ENCODE measurements around the gene GPR89B. TPM values are rescaled to one million over a fixed set of nuclear protein-coding genes. Genes with fewer than 3 reads are reported as not detected.

Gene GPR89B
- total and polyA plus RNA-seq, 3 experiments from 2014 or later, result 16.3 to 17.8 (median 17.7) TPM

- H3K27me3 ChIP-seq (ENCODE audit: insufficient read depth, low read length, poor library complexity, severe bottlenecking), result no peaks in the 10 kb centered on the region
- no peaks in the 10 kb centered on the region for H3K36me3 Mint-ChIP-seq
- no peak overlapping the region for H3K27ac ChIP-seq (ENCODE audit: low read depth, low read length)
- CTCF ChIA-PET, result no interaction called here
- no peak overlapping the region for H3K27ac Mint-ChIP-seq
- peaks cover 2 to 13% of the 10 kb centered on the region in 2 donors for H3K27me3 Mint-ChIP-seq
- no peak for DNase-seq
- POLR2A ChIA-PET, result no interaction called here
- no peaks in the 10 kb centered on the region for H3K4me1 ChIP-seq (ENCODE audit: insufficient read depth, low read length)
- no peaks in the 10 kb centered on the region for H3K36me3 ChIP-seq (ENCODE audit: insufficient read depth, low read length)
- no peaks in the 10 kb centered on the region for H3K9me3 Mint-ChIP-seq
- H3K4me3 ChIP-seq (ENCODE audit: low read length), result no peak overlapping the region
- no peak overlapping the region for H3K4me3 Mint-ChIP-seq
- H3K4me1 Mint-ChIP-seq, result peaks cover 0 to 4% (median 3%) of the 10 kb centered on the region in 3 donors
- no peaks in the 10 kb centered on the region for H3K9me3 ChIP-seq (ENCODE audit: low read length)
These were observed 33.1 kb upstream of the GPR89B start for GRCh38 chr1:147895123-147895522.

- H3K27me3 ChIP-seq (ENCODE audit: insufficient read depth, low read length, poor library complexity, severe bottlenecking), result no peaks in the 10 kb centered on the region
- no peak for DNase-seq
- ChIA-PET POLR2A (no interaction called here), CTCF (no interaction called here)
- no peak overlapping the region for H3K4me3 ChIP-seq (ENCODE audit: low read length)
- Mint-ChIP-seq H3K4me3 (no peak overlapping the region), H3K27ac (no peak overlapping the region), H3K36me3 (no peaks in the 10 kb centered on the region), H3K9me3 (no peaks in the 10 kb centered on the region), H3K4me1 (peaks cover 0 to 3% (median 0%) of the 10 kb centered on the region in 3 donors), H3K27me3 (peaks cover 2 to 13% of the 10 kb centered on the region in 2 donors)
- H3K4me1 ChIP-seq (ENCODE audit: insufficient read depth, low read length), result no peaks in the 10 kb centered on the region
- H3K27ac ChIP-seq (ENCODE audit: low read depth, low read length), result no peak overlapping the region
- no peaks in the 10 kb centered on the region for H3K9me3 ChIP-seq (ENCODE audit: low read length)
- H3K36me3 ChIP-seq (ENCODE audit: insufficient read depth, low read length), result no peaks in the 10 kb centered on the region
These were observed 31.0 kb upstream of the GPR89B start for GRCh38 chr1:147897029-147897752.

- CTCF ChIA-PET, result no interaction called here
- no peak for DNase-seq
These were observed 30.4 kb upstream of the GPR89B start for GRCh38 chr1:147897789-147898188.

GRCh38 chr1:147902253-147902845 lies 25.9 kb upstream of the GPR89B start, which contains the start of gene GJA8:
GJA8 (plus strand) TSS chr1:147902795; CDS start chr1:147907956, 5,161 bp downstream.
- H3K4me3 ChIP-seq (ENCODE audit: low read length), result no peak within 1 kb of the TSS
- ChIA-PET POLR2A (no interaction called here), CTCF (interaction anchor here (3.0 kb wide), 1 partner anchor 9 kb away, joined by 15 read pairs; no protein-coding TSS in a partner anchor)
- Mint-ChIP-seq H3K4me3 (no peak within 1 kb of the TSS), H3K9me3 (no peaks in the 10 kb centered on the region), H3K36me3 (no peaks in the 10 kb centered on the region), H3K27ac (peak within 1 kb of the TSS in 1 of 8 donors; percentile 63), H3K27me3 (peaks cover 3 to 11% of the 10 kb centered on the region in 2 donors), H3K4me1 (peaks cover 2 to 7% (median 4%) of the 10 kb centered on the region in 3 donors)
- H3K27ac ChIP-seq (ENCODE audit: low read depth, low read length), result no peak within 1 kb of the TSS
- H3K4me1 ChIP-seq (ENCODE audit: insufficient read depth, low read length), result no peaks in the 10 kb centered on the region
- H3K9me3 ChIP-seq (ENCODE audit: low read length), result no peaks in the 10 kb centered on the region
- no peaks in the 10 kb centered on the region for H3K27me3 ChIP-seq (ENCODE audit: insufficient read depth, low read length, poor library complexity, severe bottlenecking)
- no peak for DNase-seq
- H3K36me3 ChIP-seq (ENCODE audit: insufficient read depth, low read length), result no peaks in the 10 kb centered on the region

More at GRCh38 chr1:147897789-147898188, 30.4 kb upstream of the GPR89B start:
- H3K27ac Mint-ChIP-seq, result no peak overlapping the region
- H3K9me3 Mint-ChIP-seq, result no peaks in the 10 kb centered on the region
- no peaks in the 10 kb centered on the region for H3K4me1 ChIP-seq (ENCODE audit: insufficient read depth, low read length)
- no peaks in the 10 kb centered on the region for H3K27me3 ChIP-seq (ENCODE audit: insufficient read depth, low read length, poor library complexity, severe bottlenecking)
- H3K27me3 Mint-ChIP-seq, result peaks cover 2 to 11% of the 10 kb centered on the region in 2 donors
- no peak overlapping the region for H3K4me3 Mint-ChIP-seq
- H3K9me3 ChIP-seq (ENCODE audit: low read length), result no peaks in the 10 kb centered on the region
- POLR2A ChIA-PET, result no interaction called here
- no peaks in the 10 kb centered on the region for H3K36me3 Mint-ChIP-seq
- H3K36me3 ChIP-seq (ENCODE audit: insufficient read depth, low read length), result no peaks in the 10 kb centered on the region
- no peak overlapping the region for H3K27ac ChIP-seq (ENCODE audit: low read depth, low read length)
- no peak overlapping the region for H3K4me3 ChIP-seq (ENCODE audit: low read length)
- peaks cover 0 to under 1% (median 0%) of the 10 kb centered on the region in 3 donors for H3K4me1 Mint-ChIP-seq

- ChIA-PET POLR2A (no interaction called here), CTCF (interaction anchor here (1.4 kb wide), 1 partner anchor 12 kb away, joined by 7 read pairs; no protein-coding TSS in a partner anchor)
- peaks cover 10 to 16% of the 10 kb centered on the region in 2 donors for H3K27me3 Mint-ChIP-seq
- no peak overlapping the region for H3K27ac Mint-ChIP-seq
- no peaks in the 10 kb centered on the region for H3K9me3 ChIP-seq (ENCODE audit: low read length)
- no peaks in the 10 kb centered on the region for H3K36me3 ChIP-seq (ENCODE audit: insufficient read depth, low read length)
- no peak overlapping the region for H3K4me3 Mint-ChIP-seq
- no peaks in the 10 kb centered on the region for H3K27me3 ChIP-seq (ENCODE audit: insufficient read depth, low read length, poor library complexity, severe bottlenecking)
- H3K27ac ChIP-seq (ENCODE audit: low read depth, low read length), result no peak overlapping the region
- H3K4me1 ChIP-seq (ENCODE audit: insufficient read depth, low read length), result no peaks in the 10 kb centered on the region
- H3K4me3 ChIP-seq (ENCODE audit: low read length), result no peak overlapping the region
- no peaks in the 10 kb centered on the region for H3K36me3 Mint-ChIP-seq
- peaks cover 2 to 7% (median 4%) of the 10 kb centered on the region in 3 donors for H3K4me1 Mint-ChIP-seq
- no peak for DNase-seq
- H3K9me3 Mint-ChIP-seq, result no peaks in the 10 kb centered on the region
These were observed 23.5 kb upstream of the GPR89B start for GRCh38 chr1:147904726-147905125.

- Histone ChIP-seq H3K4me1 (ENCODE audit: insufficient read depth, low read length) (no peaks in the 10 kb centered on the region), H3K9me3 (ENCODE audit: low read length) (no peaks in the 10 kb centered on the region), H3K36me3 (ENCODE audit: insufficient read depth, low read length) (no peaks in the 10 kb centered on the region), H3K27me3 (ENCODE audit: insufficient read depth, low read length, poor library complexity, severe bottlenecking) (no peaks in the 10 kb centered on the region), H3K4me3 (ENCODE audit: low read length) (no peak overlapping the region), H3K27ac (ENCODE audit: low read depth, low read length) (no peak overlapping the region)
- CTCF ChIA-PET, result no interaction called here
- Mint-ChIP-seq H3K36me3 (no peaks in the 10 kb centered on the region), H3K4me1 (peaks cover 2 to 7% (median 4%) of the 10 kb centered on the region in 3 donors), H3K27ac (peak overlapping the region in 1 of 8 donors; percentile 70), H3K9me3 (no peaks in the 10 kb centered on the region), H3K27me3 (peaks cover 10 to 17% of the 10 kb centered on the region in 2 donors), H3K4me3 (no peak overlapping the region)
- no peak for DNase-seq
- POLR2A ChIA-PET, result no interaction called here
These were observed 20.3 kb upstream of the GPR89B start for GRCh38 chr1:147907786-147908509.

GRCh38 chr1:147912553-147912952 lies 15.7 kb upstream of the GPR89B start:
- Histone ChIP-seq H3K9me3 (ENCODE audit: low read length) (no peaks in the 10 kb centered on the region), H3K36me3 (ENCODE audit: insufficient read depth, low read length) (no peaks in the 10 kb centered on the region), H3K27me3 (ENCODE audit: insufficient read depth, low read length, poor library complexity, severe bottlenecking) (peaks cover 4% of the 10 kb centered on the region), H3K4me3 (ENCODE audit: low read length) (no peak overlapping the region), H3K4me1 (ENCODE audit: insufficient read depth, low read length) (no peaks in the 10 kb centered on the region), H3K27ac (ENCODE audit: low read depth, low read length) (no peak overlapping the region)
- Mint-ChIP-seq H3K36me3 (peaks cover 0 to 1% (median 0%) of the 10 kb centered on the region in 3 donors), H3K4me3 (no peak overlapping the region), H3K27me3 (peaks cover 10 to 50% of the 10 kb centered on the region in 2 donors), H3K9me3 (no peaks in the 10 kb centered on the region), H3K27ac (no peak overlapping the region), H3K4me1 (no peaks in the 10 kb centered on the region)
- ChIA-PET POLR2A (no interaction called here), CTCF (no interaction called here)
- no peak for DNase-seq

Measured in CD8-positive, alpha-beta memory T cell (primary cell).